ENCODE data around the gene BNC2.

DNA sequence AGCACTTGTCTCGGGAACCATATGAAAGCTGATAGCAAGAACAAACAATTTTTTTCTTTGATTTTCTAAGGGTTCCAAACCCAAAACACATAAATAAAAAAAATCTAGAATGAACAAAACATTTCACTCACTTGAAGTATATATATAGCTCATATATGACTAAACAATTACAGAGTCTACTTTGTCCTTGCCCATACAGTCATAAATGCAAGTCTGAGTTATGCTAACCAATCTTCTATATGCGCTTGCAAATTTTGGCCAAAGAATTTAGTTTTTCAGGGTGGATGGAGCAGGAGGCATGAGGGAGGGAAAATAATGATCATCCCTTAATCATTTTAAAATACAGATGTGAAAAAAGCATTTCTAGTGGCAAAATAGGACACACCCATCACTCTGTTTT, 370.1 kb downstream of the BNC2 start:
- TF ChIP-seq TAF1 (IDR thresholded peaks at IDR 0.05; ENCODE audit: low read depth) (no peak), EP300 (IDR thresholded peaks at IDR 0.05; ENCODE audit: borderline replicate concordance) (no peak), RAD21 (IDR thresholded peaks at IDR 0.05; ENCODE audit: low read depth) (no peak), EGR1 (IDR thresholded peaks at IDR 0.05) (no peak), FOXM1 (IDR thresholded peaks at IDR 0.05; ENCODE audit: borderline replicate concordance, low read depth) (no peak)
- TF ChIP-seq, protein P1, sequence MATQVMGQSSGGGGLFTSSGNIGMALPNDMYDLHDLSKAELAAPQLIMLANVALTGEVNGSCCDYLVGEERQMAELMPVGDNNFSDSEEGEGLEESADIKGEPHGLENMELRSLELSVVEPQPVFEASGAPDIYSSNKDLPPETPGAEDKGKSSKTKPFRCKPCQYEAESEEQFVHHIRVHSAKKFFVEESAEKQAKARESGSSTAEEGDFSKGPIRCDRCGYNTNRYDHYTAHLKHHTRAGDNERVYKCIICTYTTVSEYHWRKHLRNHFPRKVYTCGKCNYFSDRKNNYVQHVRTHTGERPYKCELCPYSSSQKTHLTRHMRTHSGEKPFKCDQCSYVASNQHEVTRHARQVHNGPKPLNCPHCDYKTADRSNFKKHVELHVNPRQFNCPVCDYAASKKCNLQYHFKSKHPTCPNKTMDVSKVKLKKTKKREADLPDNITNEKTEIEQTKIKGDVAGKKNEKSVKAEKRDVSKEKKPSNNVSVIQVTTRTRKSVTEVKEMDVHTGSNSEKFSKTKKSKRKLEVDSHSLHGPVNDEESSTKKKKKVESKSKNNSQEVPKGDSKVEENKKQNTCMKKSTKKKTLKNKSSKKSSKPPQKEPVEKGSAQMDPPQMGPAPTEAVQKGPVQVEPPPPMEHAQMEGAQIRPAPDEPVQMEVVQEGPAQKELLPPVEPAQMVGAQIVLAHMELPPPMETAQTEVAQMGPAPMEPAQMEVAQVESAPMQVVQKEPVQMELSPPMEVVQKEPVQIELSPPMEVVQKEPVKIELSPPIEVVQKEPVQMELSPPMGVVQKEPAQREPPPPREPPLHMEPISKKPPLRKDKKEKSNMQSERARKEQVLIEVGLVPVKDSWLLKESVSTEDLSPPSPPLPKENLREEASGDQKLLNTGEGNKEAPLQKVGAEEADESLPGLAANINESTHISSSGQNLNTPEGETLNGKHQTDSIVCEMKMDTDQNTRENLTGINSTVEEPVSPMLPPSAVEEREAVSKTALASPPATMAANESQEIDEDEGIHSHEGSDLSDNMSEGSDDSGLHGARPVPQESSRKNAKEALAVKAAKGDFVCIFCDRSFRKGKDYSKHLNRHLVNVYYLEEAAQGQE (IDR thresholded peaks at IDR 0.05; ENCODE audit: low read depth) = no peak
- TF ChIP-seq, protein P2, sequence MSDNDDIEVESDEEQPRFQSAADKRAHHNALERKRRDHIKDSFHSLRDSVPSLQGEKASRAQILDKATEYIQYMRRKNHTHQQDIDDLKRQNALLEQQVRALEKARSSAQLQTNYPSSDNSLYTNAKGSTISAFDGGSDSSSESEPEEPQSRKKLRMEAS (IDR thresholded peaks at IDR 0.05) = no peak

Data from Ishikawa (cell line).